SK-N-SH treated with all-trans-retinoic acid at 6 μM for 48 hours (cell line): ENCODE measurements around the gene NHS.

Source experiments
- ATAC-seq: fragments of 200-7000 bp; cut with Tn5 transposase; 3 replicates; pipeline ENCODE4 v1.9.1; 2020; ENCODE audit warnings: mild to moderate bottlenecking, moderate library complexity
- ARNTL ChIP-seq: fragments of 450-650 bp; formaldehyde crosslinking; IDR thresholded peaks from 2 replicates; pipeline ENCODE4 v1.5.0; 2020; ENCODE audit warnings: low read depth, mild to moderate bottlenecking, moderate library complexity, borderline replicate concordance
- BACH2 ChIP-seq: fragments of 250-450 bp; sonication (Bioruptor Pico); IDR thresholded peaks from 2 replicates; pipeline ENCODE4 v1.9.0; 2021; ENCODE audit warnings: mild to moderate bottlenecking, borderline replicate concordance
- CSDC2 ChIP-seq: fragments of 250-450 bp; sonication (Bioruptor Pico); IDR thresholded peaks from 2 replicates; pipeline ENCODE4 v1.5.0; 2020; ENCODE audit warnings: mild to moderate bottlenecking, moderate library complexity
- ESRRG ChIP-seq: fragments of 250-450 bp; sonication (Bioruptor Pico); IDR thresholded peaks from 2 replicates; pipeline ENCODE4 v1.6.1; 2021; ENCODE audit warnings: mild to moderate bottlenecking
- GLIS3 ChIP-seq: fragments of 250-450 bp; sonication (Bioruptor Pico); IDR thresholded peaks from 2 replicates; pipeline ENCODE4 v1.5.0; 2020; ENCODE audit warnings: mild to moderate bottlenecking, moderate library complexity
- ISL1 ChIP-seq: fragments of 250-450 bp; sonication (Bioruptor Pico); IDR thresholded peaks from 2 replicates; pipeline ENCODE4 v2.1.2; 2022; ENCODE audit warnings: mild to moderate bottlenecking, moderate library complexity
- OSR1 ChIP-seq: fragments of 250-450 bp; sonication (Bioruptor Pico); IDR thresholded peaks from 2 replicates; pipeline ENCODE4 v1.8.0; 2022; ENCODE audit warnings: moderate library complexity, mild to moderate bottlenecking, inconsistent platforms
- RARB ChIP-seq: fragments of 250-450 bp; sonication (Bioruptor Pico); IDR thresholded peaks from 2 replicates; pipeline ENCODE4 v1.8.0; 2021; ENCODE audit warnings: mild to moderate bottlenecking, moderate library complexity
- TCF4 ChIP-seq: fragments of 250-450 bp; sonication (Bioruptor Pico); IDR thresholded peaks from 2 replicates; pipeline ENCODE4 v1.8.0; 2021; ENCODE audit warnings: mild to moderate bottlenecking, moderate library complexity, borderline replicate concordance
- ZC3H10 ChIP-seq: fragments of 250-450 bp; sonication (Bioruptor Pico); IDR thresholded peaks from 2 replicates; pipeline ENCODE4 v1.5.1; 2021; ENCODE audit warnings: mild to moderate bottlenecking, moderate library complexity
- ZFP3 ChIP-seq: fragments of 250-450 bp; sonication (Bioruptor Pico); IDR thresholded peaks from 2 replicates; pipeline ENCODE4 v1.5.0; 2020; ENCODE audit warnings: mild to moderate bottlenecking, moderate library complexity
- ZNF565 ChIP-seq: fragments of 450-650 bp; formaldehyde crosslinking; conservative IDR thresholded peaks from 2 replicates; pipeline ENCODE4 v1.5.0; 2020; ENCODE audit warnings: low read depth, mild to moderate bottlenecking, moderate library complexity
- ZNF70 ChIP-seq: fragments of 450-650 bp; formaldehyde crosslinking; IDR thresholded peaks from 2 replicates; pipeline ENCODE4 v1.5.0; 2020; ENCODE audit warnings: mild to moderate bottlenecking, moderate library complexity
- ZNF8 ChIP-seq: fragments of 450-650 bp; formaldehyde crosslinking; IDR thresholded peaks from 2 replicates; pipeline ENCODE4 v1.5.0; 2020; ENCODE audit warnings: mild to moderate bottlenecking, moderate library complexity
- TF ChIP-seq, protein P1 (sequence below): fragments of 250-450 bp; sonication (Bioruptor Pico); IDR thresholded peaks from 2 replicates; pipeline ENCODE4 v1.8.0; 2021; ENCODE audit warnings: low read depth, mild to moderate bottlenecking, moderate library complexity, borderline replicate concordance
- TF ChIP-seq, protein P2 (sequence below): fragments of 250-450 bp; sonication (Bioruptor Pico); IDR thresholded peaks from 2 replicates; pipeline ENCODE4 v1.5.1; 2020; ENCODE audit warnings: low read depth, mild to moderate bottlenecking, moderate library complexity
- TF ChIP-seq, protein P3 (sequence below): fragments of 250-450 bp; sonication (Bioruptor Pico); IDR thresholded peaks from 2 replicates; pipeline ENCODE4 v1.5.0; 2020; ENCODE audit warnings: mild to moderate bottlenecking, moderate library complexity
- TF ChIP-seq, protein P4 (sequence below): fragments of 250-450 bp; sonication (Bioruptor Pico); IDR thresholded peaks from 2 replicates; pipeline ENCODE4 v1.8.0; 2020; ENCODE audit warnings: mild to moderate bottlenecking, moderate library complexity, borderline replicate concordance

Gene NHS

DNA sequence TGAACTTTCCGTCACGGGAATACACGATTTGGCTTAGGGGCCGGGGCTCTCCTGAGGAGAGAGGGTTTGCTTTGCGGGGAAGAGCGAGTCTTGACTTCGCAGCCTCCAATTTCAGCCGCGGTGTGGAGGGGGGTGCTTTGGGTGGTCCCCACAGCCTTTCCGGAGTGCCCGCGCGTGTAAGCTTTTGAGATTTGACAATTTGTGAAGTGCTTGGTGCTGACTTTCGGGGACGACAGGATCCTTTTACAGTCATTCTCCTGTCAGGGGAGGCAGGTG, 362.6 kb downstream of the NHS start (continued):
- TF ChIP-seq, protein P1, sequence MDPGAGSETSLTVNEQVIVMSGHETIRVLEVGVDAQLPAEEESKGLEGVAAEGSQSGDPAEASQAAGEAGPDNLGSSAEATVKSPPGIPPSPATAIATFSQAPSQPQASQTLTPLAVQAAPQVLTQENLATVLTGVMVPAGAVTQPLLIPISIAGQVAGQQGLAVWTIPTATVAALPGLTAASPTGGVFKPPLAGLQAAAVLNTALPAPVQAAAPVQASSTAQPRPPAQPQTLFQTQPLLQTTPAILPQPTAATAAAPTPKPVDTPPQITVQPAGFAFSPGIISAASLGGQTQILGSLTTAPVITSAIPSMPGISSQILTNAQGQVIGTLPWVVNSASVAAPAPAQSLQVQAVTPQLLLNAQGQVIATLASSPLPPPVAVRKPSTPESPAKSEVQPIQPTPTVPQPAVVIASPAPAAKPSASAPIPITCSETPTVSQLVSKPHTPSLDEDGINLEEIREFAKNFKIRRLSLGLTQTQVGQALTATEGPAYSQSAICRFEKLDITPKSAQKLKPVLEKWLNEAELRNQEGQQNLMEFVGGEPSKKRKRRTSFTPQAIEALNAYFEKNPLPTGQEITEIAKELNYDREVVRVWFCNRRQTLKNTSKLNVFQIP (CRISPR knock-in tag): no peak
- no peak for TF ChIP-seq CSDC2 (CRISPR knock-in tag)
- TF ChIP-seq BACH2 (CRISPR knock-in tag): no peak
- no peak for TF ChIP-seq OSR1
- no peak for TF ChIP-seq ZNF70 (CRISPR knock-in tag)
- TF ChIP-seq ZNF8 (CRISPR knock-in tag): no peak
- TF ChIP-seq, protein P2, sequence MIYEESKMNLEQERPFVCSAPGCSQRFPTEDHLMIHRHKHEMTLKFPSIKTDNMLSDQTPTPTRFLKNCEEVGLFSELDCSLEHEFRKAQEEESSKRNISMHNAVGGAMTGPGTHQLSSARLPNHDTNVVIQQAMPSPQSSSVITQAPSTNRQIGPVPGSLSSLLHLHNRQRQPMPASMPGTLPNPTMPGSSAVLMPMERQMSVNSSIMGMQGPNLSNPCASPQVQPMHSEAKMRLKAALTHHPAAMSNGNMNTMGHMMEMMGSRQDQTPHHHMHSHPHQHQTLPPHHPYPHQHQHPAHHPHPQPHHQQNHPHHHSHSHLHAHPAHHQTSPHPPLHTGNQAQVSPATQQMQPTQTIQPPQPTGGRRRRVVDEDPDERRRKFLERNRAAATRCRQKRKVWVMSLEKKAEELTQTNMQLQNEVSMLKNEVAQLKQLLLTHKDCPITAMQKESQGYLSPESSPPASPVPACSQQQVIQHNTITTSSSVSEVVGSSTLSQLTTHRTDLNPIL (CRISPR knock-in tag): no peak
- TF ChIP-seq, all 23 proteins: peak for 0

DNA sequence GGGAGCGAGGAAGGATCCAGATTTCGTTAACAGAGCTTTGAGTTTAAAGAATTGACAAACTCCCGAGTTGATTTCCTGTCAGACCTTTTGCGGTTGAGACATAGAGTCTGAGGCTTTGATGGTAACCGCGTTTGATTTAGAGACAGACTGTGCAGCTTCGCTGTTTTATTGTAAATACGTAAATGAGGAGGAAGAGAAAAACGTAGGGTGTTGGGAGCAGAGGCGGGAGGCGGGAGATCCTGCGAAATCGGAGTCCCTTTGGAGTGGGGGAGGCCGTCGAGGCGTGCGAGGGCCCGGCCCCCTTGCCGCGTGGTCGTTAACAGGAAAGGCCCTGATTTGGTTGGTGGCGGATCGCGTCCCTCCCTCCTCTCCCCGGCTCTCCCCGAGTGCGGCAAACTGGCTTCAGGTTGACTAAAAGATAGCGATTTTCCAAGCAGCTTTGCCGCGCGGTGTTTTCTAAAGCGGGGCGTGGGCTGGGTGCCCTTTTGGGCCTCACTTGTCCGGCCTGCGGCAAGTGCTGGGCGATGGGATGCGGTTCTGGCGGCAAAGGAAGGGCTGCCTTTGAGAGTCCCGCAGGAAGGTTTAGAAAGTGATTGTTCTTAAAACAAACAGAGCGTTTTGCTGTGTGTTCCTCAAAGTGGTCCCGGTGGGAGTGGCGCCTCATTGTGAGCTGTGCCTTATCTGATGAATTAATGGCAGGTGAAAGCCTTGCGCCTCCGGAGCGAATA, 363.1 kb downstream of the NHS start:
- TF ChIP-seq GLIS3 (CRISPR knock-in tag) (no peak), ZFP3 (CRISPR knock-in tag) (no peak), TCF4 (no peak), ZC3H10 (CRISPR knock-in tag) (no peak)
- TF ChIP-seq, protein P2 (CRISPR knock-in tag): no peak

DNA sequence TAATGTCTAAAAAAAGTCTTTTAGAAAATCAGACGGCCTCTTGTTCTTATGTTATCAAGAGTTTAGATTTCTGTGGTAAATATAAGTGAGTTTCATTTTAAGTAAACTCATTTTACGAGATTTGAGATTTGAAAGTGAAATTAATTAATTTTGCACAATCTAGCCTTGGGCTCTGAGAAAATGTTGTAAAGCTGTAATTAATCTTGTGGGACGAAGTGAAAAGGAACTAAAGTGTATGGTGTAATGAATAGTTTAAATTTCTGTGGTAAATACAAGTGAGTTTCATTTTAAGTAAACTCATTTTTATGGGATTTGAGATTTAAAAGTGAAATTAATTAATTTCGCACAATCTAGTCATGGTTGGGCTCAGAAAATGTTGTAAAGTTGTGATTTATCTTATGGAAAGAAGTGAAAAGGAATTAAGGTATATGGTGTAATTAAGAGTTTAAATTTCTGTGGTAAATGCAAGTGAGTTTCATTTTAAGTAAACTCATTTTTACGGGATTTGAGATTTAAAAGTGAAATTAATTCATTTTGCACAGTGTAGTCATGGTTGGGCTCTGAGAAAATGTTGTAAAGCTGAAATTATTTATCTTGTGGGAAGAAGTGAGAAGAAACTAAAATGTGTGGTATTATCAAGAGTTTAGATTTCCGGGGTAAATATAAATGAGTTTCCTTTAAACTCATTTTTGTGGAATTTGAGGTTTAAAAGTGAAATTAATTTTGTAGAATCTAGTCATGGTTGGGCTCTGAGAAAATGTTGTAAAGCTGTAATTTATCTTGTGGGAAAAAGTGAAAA, 363.9 kb downstream of the NHS start:
- TF ChIP-seq GLIS3 (CRISPR knock-in tag) (no peak), OSR1 (no peak), ZNF70 (CRISPR knock-in tag) (no peak), RARB (CRISPR knock-in tag) (no peak), ARNTL (CRISPR knock-in tag) (no peak), TCF4 (no peak), ZNF565 (CRISPR knock-in tag) (no peak), ISL1 (CRISPR knock-in tag) (no peak), BACH2 (CRISPR knock-in tag) (no peak), CSDC2 (CRISPR knock-in tag) (no peak), ESRRG (no peak), ZNF8 (CRISPR knock-in tag) (no peak)
- TF ChIP-seq, protein P3, sequence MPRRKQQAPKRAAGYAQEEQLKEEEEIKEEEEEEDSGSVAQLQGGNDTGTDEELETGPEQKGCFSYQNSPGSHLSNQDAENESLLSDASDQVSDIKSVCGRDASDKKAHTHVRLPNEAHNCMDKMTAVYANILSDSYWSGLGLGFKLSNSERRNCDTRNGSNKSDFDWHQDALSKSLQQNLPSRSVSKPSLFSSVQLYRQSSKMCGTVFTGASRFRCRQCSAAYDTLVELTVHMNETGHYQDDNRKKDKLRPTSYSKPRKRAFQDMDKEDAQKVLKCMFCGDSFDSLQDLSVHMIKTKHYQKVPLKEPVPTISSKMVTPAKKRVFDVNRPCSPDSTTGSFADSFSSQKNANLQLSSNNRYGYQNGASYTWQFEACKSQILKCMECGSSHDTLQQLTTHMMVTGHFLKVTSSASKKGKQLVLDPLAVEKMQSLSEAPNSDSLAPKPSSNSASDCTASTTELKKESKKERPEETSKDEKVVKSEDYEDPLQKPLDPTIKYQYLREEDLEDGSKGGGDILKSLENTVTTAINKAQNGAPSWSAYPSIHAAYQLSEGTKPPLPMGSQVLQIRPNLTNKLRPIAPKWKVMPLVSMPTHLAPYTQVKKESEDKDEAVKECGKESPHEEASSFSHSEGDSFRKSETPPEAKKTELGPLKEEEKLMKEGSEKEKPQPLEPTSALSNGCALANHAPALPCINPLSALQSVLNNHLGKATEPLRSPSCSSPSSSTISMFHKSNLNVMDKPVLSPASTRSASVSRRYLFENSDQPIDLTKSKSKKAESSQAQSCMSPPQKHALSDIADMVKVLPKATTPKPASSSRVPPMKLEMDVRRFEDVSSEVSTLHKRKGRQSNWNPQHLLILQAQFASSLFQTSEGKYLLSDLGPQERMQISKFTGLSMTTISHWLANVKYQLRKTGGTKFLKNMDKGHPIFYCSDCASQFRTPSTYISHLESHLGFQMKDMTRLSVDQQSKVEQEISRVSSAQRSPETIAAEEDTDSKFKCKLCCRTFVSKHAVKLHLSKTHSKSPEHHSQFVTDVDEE (CRISPR knock-in tag): no peak
- TF ChIP-seq, protein P4, sequence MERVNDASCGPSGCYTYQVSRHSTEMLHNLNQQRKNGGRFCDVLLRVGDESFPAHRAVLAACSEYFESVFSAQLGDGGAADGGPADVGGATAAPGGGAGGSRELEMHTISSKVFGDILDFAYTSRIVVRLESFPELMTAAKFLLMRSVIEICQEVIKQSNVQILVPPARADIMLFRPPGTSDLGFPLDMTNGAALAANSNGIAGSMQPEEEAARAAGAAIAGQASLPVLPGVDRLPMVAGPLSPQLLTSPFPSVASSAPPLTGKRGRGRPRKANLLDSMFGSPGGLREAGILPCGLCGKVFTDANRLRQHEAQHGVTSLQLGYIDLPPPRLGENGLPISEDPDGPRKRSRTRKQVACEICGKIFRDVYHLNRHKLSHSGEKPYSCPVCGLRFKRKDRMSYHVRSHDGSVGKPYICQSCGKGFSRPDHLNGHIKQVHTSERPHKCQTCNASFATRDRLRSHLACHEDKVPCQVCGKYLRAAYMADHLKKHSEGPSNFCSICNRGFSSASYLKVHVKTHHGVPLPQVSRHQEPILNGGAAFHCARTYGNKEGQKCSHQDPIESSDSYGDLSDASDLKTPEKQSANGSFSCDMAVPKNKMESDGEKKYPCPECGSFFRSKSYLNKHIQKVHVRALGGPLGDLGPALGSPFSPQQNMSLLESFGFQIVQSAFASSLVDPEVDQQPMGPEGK: no peak
- TF ChIP-seq, protein P2 (CRISPR knock-in tag): no peak
- no peak for ATAC-seq

More for the DNA sequence above, 363.1 kb downstream of the NHS start:
- ATAC-seq: peak; percentile 63
